Prostate gland (tissue), 2 donors: ENCODE data around the gene PEAK1. TPM values are rescaled to one million over a fixed set of nuclear protein-coding genes. Genes with fewer than 3 reads are reported as not detected.
A peak's percentile ranks its signal among the peaks of the same experiment; 100 is the strongest.

Source experiments
- DNase-seq: peaks from one replicate; pipeline ENCODE4 v3.0.0-alpha.2; 2019; ENCODE audit warnings: low spot score
- H3K27ac ChIP-seq, 2 donors: fragments of 200-600 bp; sonication (generic); 2 replicates each; pipeline ENCODE4 v1.5.1; 2017 to 2019
- H3K27me3 ChIP-seq: fragments of 200-600 bp; sonication (generic); replicated peaks from 2 replicates; pipeline ENCODE4 v1.5.1; 2019; ENCODE audit not compliant: insufficient read depth
- H3K36me3 ChIP-seq, 2 donors: fragments of 200-600 bp; sonication (generic); 1 replicate in 1 of 2; 2 replicates in 1 of 2; pipeline versions ENCODE4 v1.5.1 to v1.8.1; 2017 to 2019
- H3K4me1 ChIP-seq: fragments of 200-600 bp; sonication (generic); replicated peaks from 2 replicates; pipeline ENCODE4 v1.5.1; 2019
- H3K4me3 ChIP-seq, 2 donors: fragments of 200-600 bp; sonication (generic); 2 replicates each; pipeline ENCODE4 v1.5.1; 2017 to 2019
- H3K9me3 ChIP-seq: fragments of 200-600 bp; sonication (generic); 2 replicates; pipeline ENCODE4 v1.5.1; 2017
- CTCF ChIP-seq, 4 experiments: fragments of 200-600 bp in 2 of 4; fragments of 450-650 bp in 2 of 4; sonication (generic) in 2 of 4; IDR thresholded peaks; 1 replicate in 3 of 4; 2 replicates in 1 of 4; pipeline ENCODE4 v1.5.1; 2016 to 2019; ENCODE audit warnings: antibody characterized with exemption in 4 of 4, mild to moderate bottlenecking in 2 of 4, moderate library complexity in 2 of 4
- POLR2A ChIP-seq: fragments of 450-650 bp; IDR thresholded peaks from one replicate; pipeline ENCODE4 v1.6.1; 2016; ENCODE audit warnings: antibody characterized with exemption, mild to moderate bottlenecking
- POLR2AphosphoS5 ChIP-seq: sonication (generic); formaldehyde crosslinking; IDR thresholded peaks from one replicate; pipeline ENCODE4 v1.6.1; 2017; ENCODE audit warnings: antibody characterized with exemption
- WGBS: methylation state at CpG from one replicate; pipeline ENCODE4 v1.1.5; 2018; 5-methylcytosine and 5-hydroxymethylcytosine counted together
- intact Hi-C: fragments of 100-400 bp; cut with DNase I; formaldehyde crosslinking; loops from one replicate; pipeline ENCODE4 v1.14.2; 2022
- total RNA-seq, 2 donors: library from RNA; depleted of rRNA; stranded (reverse); fragments of >200 nt; gene quantifications; one replicate each; pipeline ENCODE4 v1.1.0, GENCODE V29; 2016

Gene PEAK1
- 100 to 1,000 TPM in 1 of 2 donors, 10 to 100 TPM in 1; 11.3 to 108 TPM for total RNA-seq

GRCh38 chr15:77419836-77420609, at the start of gene PEAK1:
Gene PEAK1 (minus strand): TSS chr15:77420104. CDS start chr15:77181926, 238,178 bp downstream.
- Histone ChIP-seq H3K9me3 (no peaks in the 10 kb centered on the region), H3K4me3 (peak within 1 kb of the TSS; percentile 65 to 81), H3K36me3 (no peaks in the 10 kb centered on the region), H3K4me1 (no peaks in the 10 kb centered on the region), H3K27me3 (no peaks in the 10 kb centered on the region), H3K27ac (peak within 1 kb of the TSS; percentile 89 to 91)
- intact Hi-C loops = loop anchor here (2.0 to 10.0 kb wide), 3 partner anchors 77 to 348 kb away; partner anchors contain the start of gene TSPAN3
- TF ChIP-seq POLR2A = peak; percentile 74
- TF ChIP-seq POLR2AphosphoS5 = no peak
- under 1% methylated on average over 24 of the region's 92 CpGs for WGBS
- DNase-seq = peak; percentile 99

- no peaks in the 10 kb centered on the region for H3K27me3 ChIP-seq
- no peak overlapping the region for H3K4me3 ChIP-seq
- no peaks in the 10 kb centered on the region for H3K9me3 ChIP-seq
- TF ChIP-seq POLR2A (no peak), POLR2AphosphoS5 (no peak), CTCF (IDR thresholded peaks at IDR 0.05) (no peak)
- H3K27ac ChIP-seq = no peak overlapping the region
- DNase-seq = no peak
- no peaks in the 10 kb centered on the region for H3K36me3 ChIP-seq
- intact Hi-C loops = no loop called here
- no peaks in the 10 kb centered on the region for H3K4me1 ChIP-seq
- WGBS = 80% methylated on average over 3 of the region's 3 CpGs
These were observed 49.0 kb upstream of the PEAK1 start for GRCh38 chr15:77468896-77469295.

GRCh38 chr15:77466521-77466920, 46.6 kb upstream of the PEAK1 start:
- intact Hi-C loops = no loop called here
- TF ChIP-seq CTCF (IDR thresholded peaks at IDR 0.05) = no peak
- no peak for TF ChIP-seq POLR2A
- TF ChIP-seq POLR2AphosphoS5 = no peak
- WGBS = 97% methylated on average over 1 of the region's 1 CpG
- Histone ChIP-seq H3K9me3 (no peaks in the 10 kb centered on the region), H3K27ac (no peak overlapping the region), H3K4me3 (no peak overlapping the region), H3K27me3 (no peaks in the 10 kb centered on the region), H3K36me3 (no peaks in the 10 kb centered on the region), H3K4me1 (no peaks in the 10 kb centered on the region)
- DNase-seq = no peak

GRCh38 chr15:77464129-77464865, 44.4 kb upstream of the PEAK1 start:
- Histone ChIP-seq H3K27ac (no peak overlapping the region), H3K27me3 (no peaks in the 10 kb centered on the region), H3K4me1 (no peaks in the 10 kb centered on the region), H3K4me3 (no peak overlapping the region), H3K36me3 (no peaks in the 10 kb centered on the region), H3K9me3 (no peaks in the 10 kb centered on the region)
- TF ChIP-seq POLR2A = no peak
- DNase-seq = no peak
- WGBS = 97% methylated on average over 3 of the region's 3 CpGs
- intact Hi-C loops = no loop called here

- H3K36me3 ChIP-seq = no peaks in the 10 kb centered on the region
- no peak for TF ChIP-seq POLR2A
- no peak for TF ChIP-seq CTCF (IDR thresholded peaks at IDR 0.05)
- TF ChIP-seq POLR2AphosphoS5 = no peak
- H3K4me1 ChIP-seq = no peaks in the 10 kb centered on the region
- no peaks in the 10 kb centered on the region for H3K9me3 ChIP-seq
- no peaks in the 10 kb centered on the region for H3K27me3 ChIP-seq
- no peak for DNase-seq
- no peak overlapping the region for H3K27ac ChIP-seq
- intact Hi-C loops = no loop called here
- no peak overlapping the region for H3K4me3 ChIP-seq
These were observed 41.6 kb upstream of the PEAK1 start for GRCh38 chr15:77461486-77461885.
